Measurements from ENCODE around the gene C2CD3. TPM values are rescaled to one million over a fixed set of nuclear protein-coding genes. Genes with fewer than 3 reads are reported as not detected.

The C2CD3 gene
- total RNA-seq, 1 experiment from 2014 or later = 18.7 TPM

- no peak for TF ChIP-seq AR (CRISPR knock-in tag; IDR thresholded peaks at IDR 0.05)
- TF ChIP-seq CTCF (IDR thresholded peaks at IDR 0.05) = no peak
- no peak for TF ChIP-seq ATF6 (CRISPR knock-in tag; IDR thresholded peaks at IDR 0.05)
- TF ChIP-seq ATF2 (CRISPR knock-in tag; IDR thresholded peaks at IDR 0.05; ENCODE audit: borderline replicate concordance, low read depth) = no peak
- TF ChIP-seq FOXP1 (CRISPR knock-in tag; IDR thresholded peaks at IDR 0.05; ENCODE audit: borderline replicate concordance) = no peak
- TF ChIP-seq IRF1 (CRISPR knock-in tag; IDR thresholded peaks at IDR 0.05) = no peak
- TF ChIP-seq NR2C2 (CRISPR knock-in tag; IDR thresholded peaks at IDR 0.05) = no peak
- TF ChIP-seq AFF4 (CRISPR knock-in tag; IDR thresholded peaks at IDR 0.05; ENCODE audit: borderline replicate concordance) = no peak
- no peak for TF ChIP-seq HMGXB4 (CRISPR knock-in tag; IDR thresholded peaks at IDR 0.05)
- TF ChIP-seq ZNF512 (CRISPR knock-in tag; IDR thresholded peaks at IDR 0.05; ENCODE audit: borderline replicate concordance) = no peak
Measured at GRCh38 chr11:74005721-74006517, 164.9 kb downstream of the C2CD3 start (continued).

Data from WTC11 (cell line).